Keratinocyte (primary cell): ENCODE results near the gene CES5A. TPM values are rescaled to one million over a fixed set of nuclear protein-coding genes. Genes with fewer than 3 reads are reported as not detected.

Experiments used
- DNase-seq: peaks from one replicate; pipeline ENCODE4 v3.0.0-alpha.2; 2011; ENCODE audit warnings: low read depth, missing footprints, low spot score
- FAIRE-seq: peaks from 2 replicates; lab custom pipeline; 2011; peaks lifted over from hg19 to GRCh38; lab: Jason Lieb, UNC
- H2AFZ ChIP-seq: 2 replicates; pipeline ENCODE4 v1.6.0; 2012; ENCODE audit warnings: low read length, control low read depth, inconsistent platforms; ENCODE audit not compliant: control insufficient read depth
- H3K27ac ChIP-seq: 2 replicates; pipeline ENCODE4 v1.5.1; 2011; ENCODE audit warnings: low read length; ENCODE audit not compliant: control insufficient read depth, insufficient read depth
- H3K27me3 ChIP-seq: 3 replicates; pipeline ENCODE4 v1.6.0; 2011; ENCODE audit warnings: low read length; ENCODE audit not compliant: control insufficient read depth, insufficient read depth; ENCODE audit errors: extremely low read depth
- H3K36me3 ChIP-seq, 2 experiments: 2 replicates in 1 of 2; 3 replicates in 1 of 2; pipeline ENCODE4 v1.5.1; 2011; ENCODE audit warnings: low read length in 2 of 2, mild to moderate bottlenecking in 1 of 2; ENCODE audit not compliant: control insufficient read depth in 2 of 2, insufficient read depth in 2 of 2; ENCODE audit errors: extremely low read depth in 1 of 2
- H3K4me1 ChIP-seq: 3 replicates; pipeline ENCODE4 v1.5.1; 2011; ENCODE audit warnings: low read length; ENCODE audit not compliant: control insufficient read depth, insufficient read depth; ENCODE audit errors: extremely low read depth
- H3K4me2 ChIP-seq: 3 replicates; pipeline ENCODE4 v1.6.0; 2011; ENCODE audit warnings: low read depth, low read length; ENCODE audit not compliant: control insufficient read depth, insufficient read depth; ENCODE audit errors: extremely low read depth
- H3K4me3 ChIP-seq, 3 experiments: fragments of 200-600 bp in 1 of 3; sonication (generic) in 1 of 3; 2 replicates in 2 of 3; 3 replicates in 1 of 3; pipeline ENCODE4 v1.5.1; 2011 to 2016; ENCODE audit warnings: low read length in 3 of 3, mild to moderate bottlenecking in 3 of 3, control low read depth in 2 of 3, inconsistent platforms in 1 of 3, low read depth in 1 of 3, mixed read lengths in 1 of 3, mixed run types in 1 of 3, moderate library complexity in 1 of 3; ENCODE audit not compliant: control insufficient read depth in 2 of 3, insufficient read depth in 2 of 3; ENCODE audit errors: extremely low read depth in 1 of 3
- H3K79me2 ChIP-seq: 2 replicates; pipeline ENCODE4 v1.6.0; 2012; ENCODE audit warnings: low read length; ENCODE audit not compliant: control insufficient read depth, insufficient read depth
- H3K9ac ChIP-seq: 3 replicates; pipeline ENCODE4 v1.6.0; 2011; ENCODE audit warnings: low read length; ENCODE audit not compliant: control insufficient read depth, insufficient read depth; ENCODE audit errors: extremely low read depth
- H3K9me1 ChIP-seq: 3 replicates; pipeline ENCODE4 v1.6.0; 2011; ENCODE audit warnings: low read length; ENCODE audit not compliant: control insufficient read depth, insufficient read depth; ENCODE audit errors: extremely low read depth
- H3K9me3 ChIP-seq: 2 replicates; pipeline ENCODE4 v1.5.1; 2012; ENCODE audit warnings: low read depth, low read length; ENCODE audit not compliant: control insufficient read depth
- H4K20me1 ChIP-seq: 3 replicates; pipeline ENCODE4 v1.6.0; 2011; ENCODE audit warnings: low read length; ENCODE audit not compliant: control insufficient read depth, insufficient read depth; ENCODE audit errors: extremely low read depth
- EZH2 ChIP-seq: IDR thresholded peaks from one replicate; pipeline ENCODE4 v1.6.1; 2012; ENCODE audit warnings: inconsistent platforms, mild to moderate bottlenecking, low read length, moderate library complexity
- dilution Hi-C: fragments of 300-500 bp; cut with MboI; formaldehyde crosslinking; loops from one replicate; pipeline ENCODE4 v1.7.0; 2020; ENCODE audit warnings: low sequenced_read_pairs; ENCODE audit not compliant: extremely low pct_ligation_motif_present
- polyA plus RNA-seq, 5 experiments: library from polyadenylated mRNA; depleted of rRNA in 3 of 5; stranded (reverse) in 3 of 5; stranded (forward) in 1 of 5; unstranded in 1 of 5; fragments of >200 nt; gene quantifications; 1 replicate in 1 of 5; 2 replicates in 3 of 5; 3 replicates in 1 of 5; pipeline versions ENCODE4 v1.2.1 to v1.2.3, GENCODE V29; 2011 to 2012; ENCODE audit warnings: missing spikeins in 2 of 5, low read depth in 1 of 5, low replicate concordance in 1 of 5
- TF ChIP-seq, protein P1 (sequence below), 3 experiments: IDR thresholded peaks in 1 of 3; conservative IDR thresholded peaks in 1 of 3; optimal IDR thresholded peaks in 1 of 3; 2 replicates in 2 of 3; 3 replicates in 1 of 3; pipeline versions ENCODE3 to v1.5.1; 2011; ENCODE audit warnings: low read length in 3 of 3, mild to moderate bottlenecking in 3 of 3, moderate library complexity in 2 of 3, control low read depth in 1 of 3, inconsistent platforms in 1 of 3; ENCODE audit not compliant: insufficient read depth in 2 of 3; ENCODE audit errors: extremely low read depth in 1 of 3

The CES5A gene
- polyA plus RNA-seq, 1 donor (not counting 4 experiments of a cell fraction or from before 2014, with no cell fraction given): not detected

DNA sequence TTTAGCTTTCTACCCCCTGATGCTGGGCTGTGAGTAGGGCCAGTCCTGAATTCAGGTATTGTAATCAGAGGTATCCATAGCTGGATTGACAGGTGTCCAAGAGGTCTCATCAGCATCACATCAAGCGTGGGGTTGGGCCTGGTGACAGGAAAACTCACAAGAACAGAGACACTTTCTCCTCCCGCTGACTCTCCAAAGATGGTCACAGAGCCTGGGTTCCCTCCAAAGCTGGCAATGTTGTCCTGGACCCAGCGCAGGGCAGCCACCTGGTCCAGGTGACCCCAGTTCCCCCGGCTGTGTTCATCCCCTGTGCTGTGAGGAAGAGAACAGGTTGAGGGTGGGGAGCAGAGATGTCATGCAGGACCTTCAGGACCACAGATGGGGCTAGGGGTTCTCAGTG, 54.0 kb downstream of the CES5A start:
- no peaks in the 10 kb centered on the region for H3K27me3 ChIP-seq

DNA sequence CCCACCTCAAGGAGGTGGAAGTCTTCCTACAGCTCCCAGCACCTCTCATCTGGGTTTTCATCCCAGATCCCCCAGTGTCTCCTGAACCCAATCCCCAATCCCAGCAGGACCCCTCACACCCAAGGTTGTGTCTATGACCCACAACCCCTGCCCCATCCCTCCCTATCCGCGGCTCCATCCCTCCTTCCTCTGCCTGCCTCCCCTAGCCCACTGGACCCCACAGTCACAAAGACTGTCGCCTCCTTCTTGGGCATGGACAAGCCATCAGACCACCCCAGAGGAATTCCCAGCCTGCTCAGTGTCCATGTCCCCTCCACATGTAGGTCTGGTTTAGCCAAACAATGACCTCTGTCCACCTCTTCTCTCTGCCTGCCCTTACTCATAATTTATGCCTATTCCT, 54.6 kb downstream of the CES5A start:
- Histone ChIP-seq H3K27me3 (no peaks in the 10 kb centered on the region), H3K4me2 (no peak overlapping the region)
- FAIRE-seq: no peak

More for the DNA sequence above, 54.0 kb downstream of the CES5A start:
- Histone ChIP-seq H3K4me1 (peaks cover 3% of the 10 kb centered on the region), H3K9me3 (no peaks in the 10 kb centered on the region), H3K9me1 (no peaks in the 10 kb centered on the region), H3K79me2 (no peaks in the 10 kb centered on the region), H3K4me3 (no peak overlapping the region), H3K27ac (no peak overlapping the region), H3K36me3 (no peaks in the 10 kb centered on the region), H3K9ac (no peak overlapping the region), H4K20me1 (no peaks in the 10 kb centered on the region), H2AFZ (no peak overlapping the region), H3K4me2 (no peak overlapping the region)
- no peak for TF ChIP-seq EZH2
- TF ChIP-seq, protein P1, sequence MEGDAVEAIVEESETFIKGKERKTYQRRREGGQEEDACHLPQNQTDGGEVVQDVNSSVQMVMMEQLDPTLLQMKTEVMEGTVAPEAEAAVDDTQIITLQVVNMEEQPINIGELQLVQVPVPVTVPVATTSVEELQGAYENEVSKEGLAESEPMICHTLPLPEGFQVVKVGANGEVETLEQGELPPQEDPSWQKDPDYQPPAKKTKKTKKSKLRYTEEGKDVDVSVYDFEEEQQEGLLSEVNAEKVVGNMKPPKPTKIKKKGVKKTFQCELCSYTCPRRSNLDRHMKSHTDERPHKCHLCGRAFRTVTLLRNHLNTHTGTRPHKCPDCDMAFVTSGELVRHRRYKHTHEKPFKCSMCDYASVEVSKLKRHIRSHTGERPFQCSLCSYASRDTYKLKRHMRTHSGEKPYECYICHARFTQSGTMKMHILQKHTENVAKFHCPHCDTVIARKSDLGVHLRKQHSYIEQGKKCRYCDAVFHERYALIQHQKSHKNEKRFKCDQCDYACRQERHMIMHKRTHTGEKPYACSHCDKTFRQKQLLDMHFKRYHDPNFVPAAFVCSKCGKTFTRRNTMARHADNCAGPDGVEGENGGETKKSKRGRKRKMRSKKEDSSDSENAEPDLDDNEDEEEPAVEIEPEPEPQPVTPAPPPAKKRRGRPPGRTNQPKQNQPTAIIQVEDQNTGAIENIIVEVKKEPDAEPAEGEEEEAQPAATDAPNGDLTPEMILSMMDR (optimal IDR thresholded peaks at IDR 0.05 in 1 of 3, IDR thresholded peaks at IDR 0.05 in 1 of 3, conservative IDR thresholded peaks at IDR 0.05 in 1 of 3; ENCODE audit: extremely low read depth in 1 of 3, insufficient read depth in 2 of 3, low read length in 3 of 3): no peak
- dilution Hi-C loops: no loop called here
- no peak for FAIRE-seq
- DNase-seq: no peak

More for the DNA sequence above, 54.6 kb downstream of the CES5A start:
- H3K9me3 ChIP-seq: no peaks in the 10 kb centered on the region
- no peaks in the 10 kb centered on the region for H3K9me1 ChIP-seq
- H3K4me1 ChIP-seq: peaks cover 3% of the 10 kb centered on the region
- dilution Hi-C loops: no loop called here
- H3K9ac ChIP-seq: no peak overlapping the region
- H3K27ac ChIP-seq: no peak overlapping the region
- H2AFZ ChIP-seq: no peak overlapping the region
- H3K79me2 ChIP-seq: no peaks in the 10 kb centered on the region
- no peak for TF ChIP-seq EZH2
- TF ChIP-seq, protein P1 (optimal IDR thresholded peaks at IDR 0.05 in 1 of 3, IDR thresholded peaks at IDR 0.05 in 1 of 3, conservative IDR thresholded peaks at IDR 0.05 in 1 of 3; ENCODE audit: extremely low read depth in 1 of 3, insufficient read depth in 2 of 3, low read length in 3 of 3): no peak
- H3K36me3 ChIP-seq: no peaks in the 10 kb centered on the region
- no peak overlapping the region for H3K4me3 ChIP-seq
- no peaks in the 10 kb centered on the region for H4K20me1 ChIP-seq
- no peak for DNase-seq
